DMS 273 treated with DMSO at 0.1 percent for 48 hours (cell line): ENCODE measurements around the gene FXYD2.

Source experiments
- DNase-seq: peaks from one replicate; lab custom pipeline; 2025; lab: John Stamatoyannopoulos, UW

Gene FXYD2

GRCh38 chr11:117795638-117796455 is 28.7 kb downstream of the FXYD2 start:
- no peak for DNase-seq

DNA sequence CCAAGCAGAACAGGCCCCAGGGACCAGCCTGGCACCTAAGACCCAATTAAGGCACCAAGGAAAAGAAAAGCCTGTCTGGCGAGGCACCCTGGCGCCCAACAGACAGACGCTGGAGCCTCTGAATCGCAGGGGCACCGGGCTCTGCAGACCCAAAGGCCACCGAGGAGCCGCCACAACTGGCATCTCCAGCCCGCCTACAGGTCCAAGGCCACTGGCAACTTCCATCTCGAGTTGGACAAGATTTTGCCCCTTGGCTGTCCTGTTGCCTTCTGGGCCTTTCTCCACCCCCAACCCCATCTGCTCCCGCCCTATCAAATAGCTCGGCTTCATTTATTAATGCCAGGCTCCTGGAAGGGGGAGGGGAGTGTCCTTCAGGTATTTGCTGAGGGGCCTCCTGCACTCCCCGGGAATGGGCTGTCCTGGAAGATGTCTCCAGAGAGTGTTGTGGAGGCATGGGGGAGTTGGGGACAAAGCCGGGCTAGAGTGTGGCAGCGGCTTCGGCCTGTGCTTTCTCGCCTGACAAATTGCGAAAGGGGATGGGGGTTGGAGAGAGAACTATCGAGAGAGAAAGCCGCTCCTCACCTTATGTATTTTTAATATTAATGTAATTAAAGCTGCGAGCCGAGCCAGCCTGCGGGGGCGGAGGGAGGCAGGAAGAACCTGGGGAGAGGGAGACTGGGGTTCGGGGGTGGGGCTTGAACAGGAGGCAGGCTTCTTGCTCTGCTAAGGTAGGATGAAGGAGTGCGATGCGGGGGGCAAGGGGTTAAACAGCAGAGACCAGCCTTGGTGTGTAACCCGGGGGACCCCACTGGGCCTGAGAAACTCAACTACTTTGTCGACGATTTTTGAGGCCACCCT is 29.5 kb downstream of the FXYD2 start:
- no peak for DNase-seq

- DNase-seq: no peak
These were observed 30.4 kb downstream of the FXYD2 start for GRCh38 chr11:117794135-117794534.

DNA sequence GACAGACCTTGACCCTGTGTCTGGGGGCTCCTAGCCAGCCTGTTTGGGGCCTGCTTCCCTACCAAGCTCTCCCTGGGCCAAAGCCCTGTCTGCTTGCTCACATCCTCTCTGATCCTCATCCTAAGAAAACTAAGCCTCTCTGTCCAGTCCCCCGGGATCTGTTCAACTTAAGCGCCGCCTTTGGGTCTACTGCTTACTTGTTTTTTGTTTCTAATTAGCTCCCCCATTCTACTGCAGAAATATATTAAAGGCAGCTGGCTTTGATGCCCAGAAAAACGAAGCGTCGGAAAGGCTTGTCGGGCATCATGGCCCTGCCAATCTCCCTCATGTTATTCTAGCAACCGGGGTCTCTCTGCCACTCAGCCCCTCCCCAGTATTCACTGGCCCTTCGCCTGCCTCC is 31.0 kb downstream of the FXYD2 start:
- no peak for DNase-seq

GRCh38 chr11:117792992-117793391 is 31.6 kb downstream of the FXYD2 start:
- no peak for DNase-seq

- no peak for DNase-seq
These were observed 32.3 kb downstream of the FXYD2 start for GRCh38 chr11:117792241-117792640.

GRCh38 chr11:117790279-117790678 is 34.3 kb downstream of the FXYD2 start:
- no peak for DNase-seq

GRCh38 chr11:117789241-117789640 is 35.3 kb downstream of the FXYD2 start:
- no peak for DNase-seq

DNA sequence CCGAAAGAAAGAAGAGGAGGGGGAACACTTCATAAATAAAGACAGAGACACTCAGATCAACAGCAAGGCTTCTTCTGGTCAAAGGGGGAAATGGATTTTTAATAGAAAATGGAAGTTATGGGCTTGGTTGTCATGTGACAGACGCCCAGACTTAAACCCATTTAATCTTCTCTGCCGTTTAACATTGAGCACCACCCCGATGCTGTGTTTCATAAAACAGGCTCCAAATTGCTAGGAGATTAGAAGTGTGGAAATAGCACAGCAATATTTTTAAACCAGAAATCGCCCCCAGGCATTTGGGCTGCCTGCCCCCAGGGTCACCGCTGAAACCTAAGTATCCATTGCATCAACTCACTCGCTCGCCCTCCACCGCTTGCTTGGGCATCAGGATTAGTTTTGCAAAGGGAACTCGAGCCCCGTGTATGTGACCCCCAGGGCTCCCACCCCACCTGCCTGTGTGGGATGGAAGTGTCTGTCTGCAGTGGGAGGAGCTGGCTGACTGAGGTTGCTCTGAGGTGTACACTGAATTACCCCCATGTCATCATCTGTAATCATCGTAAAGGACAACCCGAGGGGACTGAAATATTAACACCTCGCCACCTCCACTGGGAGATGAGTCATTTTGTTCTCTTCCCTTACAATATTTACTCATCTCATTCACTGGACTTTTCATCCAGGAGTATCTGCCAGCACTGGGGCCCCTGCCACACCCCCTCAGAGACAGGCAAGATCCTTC is 38.2 kb downstream of the FXYD2 start:
- no peak for DNase-seq

DNA sequence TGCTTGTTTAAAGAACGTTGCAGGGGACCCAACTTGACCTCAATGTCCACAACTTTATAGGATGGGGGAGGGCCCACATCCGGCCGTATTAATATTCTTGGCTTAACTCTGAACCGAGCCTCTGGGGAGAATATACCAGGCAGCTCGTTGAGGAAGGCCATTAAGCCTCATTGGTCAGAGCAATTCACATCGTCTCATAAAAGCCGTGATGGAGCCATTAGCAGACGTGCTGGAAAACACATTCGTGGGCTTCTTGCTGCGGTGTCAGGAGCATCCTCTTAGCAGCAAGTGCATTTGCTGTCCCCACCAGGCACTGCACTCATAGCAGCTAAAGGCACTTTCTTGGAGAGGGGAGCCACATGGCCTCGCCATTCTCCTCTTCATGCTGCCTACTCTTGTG is 42.4 kb downstream of the FXYD2 start:
- DNase-seq: no peak

DNA sequence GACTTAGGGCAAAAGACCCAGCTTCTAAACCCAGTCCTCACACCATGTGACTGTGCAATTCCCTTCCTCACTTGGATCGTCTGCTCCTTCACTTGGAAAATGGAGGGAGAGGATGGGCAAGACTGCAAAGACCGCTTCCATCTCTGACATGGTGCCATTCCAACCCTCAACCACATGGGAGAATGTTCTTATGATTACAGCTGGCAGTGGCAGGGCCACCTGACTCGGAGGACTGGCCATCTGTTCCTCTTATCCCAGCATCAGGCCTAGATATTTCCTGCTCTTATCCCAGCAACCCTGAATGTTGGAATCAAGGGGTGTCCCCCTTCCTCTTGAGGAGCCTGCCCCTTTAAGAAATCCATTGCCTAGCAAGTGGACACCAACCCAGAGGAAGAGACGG is 42.9 kb downstream of the FXYD2 start:
- peak; percentile 4 for DNase-seq

- no peak for DNase-seq
These were observed 44.1 kb downstream of the FXYD2 start for GRCh38 chr11:117780456-117780855.

DNA sequence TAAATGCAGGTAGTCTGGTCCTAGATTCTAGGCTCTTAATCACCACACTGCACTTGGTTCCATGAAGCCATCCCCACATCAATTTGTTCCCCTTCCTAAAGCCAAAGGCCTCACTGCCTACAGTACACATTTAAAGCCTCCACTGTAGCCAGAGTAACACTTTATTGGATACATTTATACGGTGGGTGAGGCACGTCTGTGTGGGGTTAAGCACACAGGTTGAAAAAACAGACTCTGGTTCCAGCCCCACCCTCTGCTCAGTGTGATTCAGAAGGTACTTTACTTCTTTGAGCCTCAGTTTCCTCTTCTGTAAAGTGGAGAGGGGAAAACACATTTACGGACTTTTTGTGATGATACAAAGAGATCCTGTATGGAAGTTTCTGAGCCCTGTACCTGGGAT is 50.0 kb downstream of the FXYD2 start:
- DNase-seq: no peak

- no peak for DNase-seq
These were observed 52.2 kb downstream of the FXYD2 start for GRCh38 chr11:117772360-117772759.

GRCh38 chr11:117771841-117772240 is 52.7 kb downstream of the FXYD2 start:
- no peak for DNase-seq

- DNase-seq: no peak
These were observed 53.3 kb downstream of the FXYD2 start for GRCh38 chr11:117771197-117771596.

- DNase-seq: no peak
These were observed 54.5 kb downstream of the FXYD2 start for GRCh38 chr11:117770061-117770460.
